Central memory CD8-positive, alpha-beta T cell (primary cell): Measurements from ENCODE around the gene ZNF749.
"Not testable (repeated sequence)": the region's sequence is repeated elsewhere in the genome, so short reads cannot be mapped to it uniquely, and the experiment has no call there.

ENCODE experiments used
- ATAC-seq: fragments of 150-1000 bp; cut with Tn5 transposase; replicated peaks from 2 replicates; pipeline ENCODE4 v1.10.0; 2022; ENCODE audit warnings: mild to moderate bottlenecking, moderate FRiP score, moderate number of reproducible peaks; ENCODE audit not compliant: poor library complexity, severe bottlenecking; ENCODE audit errors: extremely low read depth
- DNase-seq, 2 donors: peaks; one replicate each; pipeline ENCODE4 v3.0.0; 2021; ENCODE audit warnings: low spot score in 2 of 2
- H3K27ac Mint-ChIP-seq: one replicate; pipeline ENCODE4 v1.8.0; 2022; ENCODE audit warnings: low read depth, mild to moderate bottlenecking, moderate library complexity, mixed read lengths
- H3K27me3 Mint-ChIP-seq: one replicate; pipeline ENCODE4 v1.8.0; 2022; ENCODE audit warnings: mixed read lengths
- H3K36me3 Mint-ChIP-seq: one replicate; pipeline ENCODE4 v1.8.0; 2022; ENCODE audit warnings: mild to moderate bottlenecking, moderate library complexity, mixed read lengths; ENCODE audit not compliant: insufficient read depth
- H3K4me1 Mint-ChIP-seq: one replicate; pipeline ENCODE4 v1.8.0; 2022; ENCODE audit warnings: mixed read lengths
- H3K4me3 Mint-ChIP-seq: one replicate; pipeline ENCODE4 v1.8.0; 2022; ENCODE audit warnings: mild to moderate bottlenecking, moderate library complexity, mixed read lengths
- H3K9me3 Mint-ChIP-seq: one replicate; pipeline ENCODE4 v1.8.0; 2022; ENCODE audit warnings: mixed read lengths

The ZNF749 gene

DNA sequence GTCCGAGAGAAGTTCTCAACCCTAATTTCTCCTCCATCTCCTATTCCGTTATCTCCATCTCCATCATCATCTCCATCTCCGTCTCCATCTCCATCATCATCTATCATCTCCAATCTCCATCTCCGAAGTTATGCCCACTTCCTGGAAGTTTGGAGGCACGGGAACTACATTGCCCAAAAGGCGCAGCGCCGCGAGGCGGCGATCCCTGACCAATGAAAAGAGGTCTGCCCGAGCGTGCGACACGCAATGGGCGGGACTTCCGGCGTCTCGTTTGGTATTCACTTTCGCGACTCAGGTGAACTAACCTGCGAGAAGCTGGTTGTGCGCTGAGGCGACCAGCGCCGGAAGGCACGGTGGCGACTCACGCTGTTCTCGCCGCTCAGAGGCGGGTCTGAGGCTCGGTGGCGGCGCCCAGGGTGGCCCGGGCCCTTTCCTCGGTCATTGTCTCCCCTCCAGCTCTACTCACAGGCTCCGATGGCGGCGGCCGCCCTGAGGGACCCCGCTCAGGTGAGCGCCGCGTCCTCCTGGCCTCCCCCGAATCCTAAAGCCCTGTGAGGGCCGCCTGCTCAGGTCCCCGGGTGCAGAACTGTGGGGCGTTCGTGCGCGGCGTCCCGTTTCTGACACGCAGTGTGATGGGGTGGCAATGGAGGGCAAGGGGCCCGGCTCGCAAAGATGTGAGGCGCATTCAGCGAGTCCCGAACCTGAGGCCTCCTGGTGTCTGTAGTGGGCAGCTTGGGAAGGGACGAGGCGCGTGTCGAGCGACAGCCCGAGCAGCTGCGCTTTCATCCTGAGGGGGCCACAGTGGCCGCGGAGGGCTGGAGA, 52.6 kb downstream of the ZNF749 start, which contains the start of gene ZNF419:
Gene ZNF419 (plus strand): TSS at position 274 of the 822 bp plus-strand sequence. CDS start 201 bp downstream, at position 475.
- Mint-ChIP-seq H3K4me1 (peaks cover 22% of the 10 kb centered on the region), H3K27me3 (peaks cover 13% of the 10 kb centered on the region), H3K4me3 (peak within 1 kb of the TSS; percentile 54), H3K36me3 (peaks cover 14% of the 10 kb centered on the region), H3K9me3 (peaks cover 34% of the 10 kb centered on the region), H3K27ac (peak within 1 kb of the TSS; percentile 71)
- DNase-seq (peak; percentile 84 to 85), ATAC-seq (peak; percentile 96)

DNA sequence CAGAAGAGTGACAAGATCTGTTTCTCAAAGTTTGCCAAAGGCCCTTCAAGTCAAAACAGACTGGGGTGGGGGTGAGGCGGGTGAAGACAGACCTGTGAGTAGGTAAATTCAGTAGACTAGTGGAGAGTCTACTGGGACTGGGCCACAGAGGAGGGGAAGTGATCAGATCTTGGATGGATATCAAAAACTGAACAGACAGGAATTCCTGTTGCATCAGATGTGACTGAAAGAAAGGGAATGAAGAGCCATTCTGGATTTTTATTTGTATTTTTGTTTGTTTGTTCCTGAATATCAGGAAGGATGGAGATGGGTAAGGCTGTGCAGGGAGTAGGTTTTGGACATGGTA, 53.1 kb downstream of the ZNF749 start:
- H3K4me3 Mint-ChIP-seq = peak overlapping the region; percentile 54
- DNase-seq, ATAC-seq: not testable (repeated sequence)
- H3K4me1 Mint-ChIP-seq = peaks cover 22% of the 10 kb centered on the region
- peaks cover 37% of the 10 kb centered on the region for H3K9me3 Mint-ChIP-seq
- peaks cover 13% of the 10 kb centered on the region for H3K27me3 Mint-ChIP-seq
- H3K27ac Mint-ChIP-seq = peak overlapping the region; percentile 14
- H3K36me3 Mint-ChIP-seq = peaks cover 20% of the 10 kb centered on the region
